K562 (cell line): Measurements from ENCODE around the gene AGMO. TPM values are rescaled to one million over a fixed set of nuclear protein-coding genes. Genes with fewer than 3 reads are reported as not detected.

Experiments used
- ATAC-seq: fragments of 200-7000 bp; cut with Tn5 transposase; 3 replicates; pipeline ENCODE4 v1.9.1; 2020; ENCODE audit warnings: moderate library complexity
- BruUV-seq: library from RNA; stranded (reverse); fragments of 400-500 nt; replicated peaks from 2 replicates; lab custom pipeline; 2021; lab: Mats Ljungman, UMichigan
- CTCF ChIA-PET: fragments of 300-600 bp; formaldehyde crosslinking; extraction: SDS; loops from one replicate; lab custom pipeline; 2021; ENCODE audit warnings: low intra/inter-chr PET ratio; lab: Yijun Ruan, JAX
- POLR2A ChIA-PET: fragments of 300-600, 350-650 bp; sonication (Branson Sonifier 250); formaldehyde crosslinking; extraction: SDS; loops from one replicate; lab custom pipeline; 2021; ENCODE audit warnings: antibody characterized with exemption, inconsistent platforms; lab: Yijun Ruan, JAX
- DNase-seq, 4 experiments: peaks; one replicate each; pipeline versions ENCODE4 v3.0.0 to v3.0.0-alpha.2; 2011 to 2018; ENCODE audit warnings: low spot score in 3 of 4, mixed read lengths in 3 of 4; ENCODE audit errors: extremely low read depth in 1 of 4
- FAIRE-seq: peaks from 2 replicates; lab custom pipeline; 2011; peaks lifted over from hg19 to GRCh38; lab: Jason Lieb, UNC
- H2AFZ ChIP-seq: 2 replicates; pipeline ENCODE4 v1.6.0; 2011; ENCODE audit warnings: low read depth, low read length, control low read depth, inconsistent platforms
- H3K27ac ChIP-seq: fragments of 200-600 bp; 3 replicates; pipeline ENCODE4 v1.8.0; 2011; ENCODE audit warnings: low read depth, mild to moderate bottlenecking, control low read depth, inconsistent platforms, low read length, moderate library complexity, mixed read lengths; ENCODE audit errors: extremely low read depth
- H3K27me3 ChIP-seq, 2 experiments: fragments of 300-600 bp in 1 of 2; 2 replicates in 1 of 2; 3 replicates in 1 of 2; pipeline versions ENCODE4 v1.6.0 to v1.8.0; 2011; ENCODE audit warnings: inconsistent platforms in 2 of 2, low read length in 2 of 2, mild to moderate bottlenecking in 1 of 2, mixed read lengths in 1 of 2, moderate library complexity in 1 of 2; ENCODE audit not compliant: control insufficient read depth in 2 of 2, insufficient read depth in 2 of 2
- H3K36me3 ChIP-seq: fragments of 300-600 bp; 3 replicates; pipeline ENCODE4 v1.8.0; 2011; ENCODE audit warnings: mild to moderate bottlenecking, low read length, inconsistent platforms; ENCODE audit not compliant: control insufficient read depth, insufficient read depth
- H3K4me1 ChIP-seq, 2 experiments: fragments of 200-600 bp in 1 of 2; replicated peaks in 1 of 2; 2 replicates in 1 of 2; 3 replicates in 1 of 2; pipeline versions ENCODE4 v1.5.1 to v1.8.0; 2011; ENCODE audit warnings: inconsistent platforms in 2 of 2, low read length in 2 of 2, mild to moderate bottlenecking in 1 of 2, mixed read lengths in 1 of 2, moderate library complexity in 1 of 2; ENCODE audit not compliant: control insufficient read depth in 2 of 2, insufficient read depth in 2 of 2
- H3K4me2 ChIP-seq: 2 replicates; pipeline ENCODE4 v1.6.1; 2011; ENCODE audit warnings: low read length, control low read depth, inconsistent platforms, mixed read lengths; ENCODE audit not compliant: insufficient read depth
- H3K4me3 ChIP-seq: fragments of 200-600 bp; sonication (generic), shearing (Covaris generic); 2 replicates; pipeline ENCODE4 v1.5.1; 2016; ENCODE audit warnings: control low read depth, inconsistent platforms
- H3K79me2 ChIP-seq: fragments of 200-600 bp; 3 replicates; pipeline ENCODE4 v1.8.0; 2011; ENCODE audit warnings: low read length, inconsistent platforms; ENCODE audit not compliant: control insufficient read depth, insufficient read depth
- H3K9ac ChIP-seq, 2 experiments: 2 replicates each; pipeline versions ENCODE4 v1.6.0 to v1.6.1; 2011; ENCODE audit warnings: low read depth in 2 of 2, low read length in 2 of 2, control low read depth in 1 of 2, inconsistent platforms in 1 of 2, mild to moderate bottlenecking in 1 of 2, mixed read lengths in 1 of 2; ENCODE audit not compliant: insufficient read depth in 1 of 2
- H3K9me1 ChIP-seq: one replicate; pipeline ENCODE4 v1.6.0; 2011; ENCODE audit warnings: inconsistent platforms, mild to moderate bottlenecking, low read length, moderate library complexity; ENCODE audit not compliant: control insufficient read depth, insufficient read depth
- H3K9me3 ChIP-seq: replicated peaks from 2 replicates; pipeline ENCODE4 v1.5.1; 2011; ENCODE audit warnings: low read depth, low read length, inconsistent platforms; ENCODE audit not compliant: control insufficient read depth, insufficient read depth
- H4K20me1 ChIP-seq: replicated peaks from 2 replicates; pipeline ENCODE4 v1.6.1; 2011; ENCODE audit warnings: low read length, inconsistent platforms, mixed read lengths; ENCODE audit not compliant: control insufficient read depth, insufficient read depth
- EP300 ChIP-seq: IDR thresholded peaks from 2 replicates; pipeline ENCODE4 v1.6.1; 2012; ENCODE audit warnings: low read length, improper control_type of control experiment
- ETV1 ChIP-seq: fragments of 450-650 bp; conservative IDR thresholded peaks from 2 replicates; pipeline ENCODE4 v1.6.1; 2016; ENCODE audit warnings: missing genetic modification characterization, control low read depth, low read depth, missing compliant biosample characterization
- EWSR1 ChIP-seq: fragments of 450-650 bp; IDR thresholded peaks from 2 replicates; pipeline ENCODE4 v1.6.1; 2018; ENCODE audit warnings: borderline replicate concordance, mild to moderate bottlenecking, low read depth, moderate library complexity; ENCODE audit not compliant: partially characterized antibody
- HDGF ChIP-seq: fragments of 450-650 bp; IDR thresholded peaks from 2 replicates; pipeline ENCODE4 v1.6.1; 2016
- MCM3 ChIP-seq: fragments of 450-650 bp; IDR thresholded peaks from 2 replicates; pipeline ENCODE4 v1.6.1; 2016
- MEF2A ChIP-seq: IDR thresholded peaks from 2 replicates; pipeline ENCODE4 v1.6.1; 2011; ENCODE audit warnings: low read depth, mild to moderate bottlenecking, low read length, moderate library complexity; ENCODE audit not compliant: control insufficient read depth
- MYBL2 ChIP-seq, 2 experiments: fragments of 450-650 bp in 1 of 2; sonication (generic) in 1 of 2; formaldehyde crosslinking in 1 of 2; IDR thresholded peaks; 2 replicates each; pipeline versions ENCODE4 v1.6.1 to v1.8.1; 2017 to 2022; ENCODE audit warnings: borderline replicate concordance in 1 of 2, inconsistent platforms in 1 of 2, low read depth in 1 of 2, mild to moderate bottlenecking in 1 of 2, missing genetic modification reagents in 1 of 2, moderate library complexity in 1 of 2
- NFE2 ChIP-seq: IDR thresholded peaks from 2 replicates; pipeline ENCODE4 v1.6.1; 2014; ENCODE audit warnings: antibody characterized with exemption, low read depth
- POLR2H ChIP-seq: IDR thresholded peaks from 2 replicates; pipeline ENCODE4 v1.6.1; 2016; ENCODE audit warnings: missing genetic modification characterization, low read depth, mild to moderate bottlenecking, control low read depth, missing compliant biosample characterization, moderate library complexity
- PTTG1 ChIP-seq: fragments of 450-650 bp; IDR thresholded peaks from 2 replicates; pipeline ENCODE4 v1.6.1; 2016; ENCODE audit warnings: low read depth, mild to moderate bottlenecking, missing genetic modification characterization, missing compliant biosample characterization
- RFX1 ChIP-seq: fragments of 450-650 bp; IDR thresholded peaks from 2 replicates; pipeline ENCODE4 v1.6.1; 2016; ENCODE audit warnings: mild to moderate bottlenecking, moderate library complexity
- SMAD1 ChIP-seq: fragments of 150-350 bp; IDR thresholded peaks from 2 replicates; pipeline ENCODE4 v1.6.1; 2014; ENCODE audit warnings: low read length, low read depth; ENCODE audit not compliant: partially characterized antibody
- SRSF9 ChIP-seq: fragments of 200-400 bp; formaldehyde crosslinking; IDR thresholded peaks from 2 replicates; pipeline ENCODE4 v1.6.1; 2017; ENCODE audit warnings: low read depth, low read length, borderline replicate concordance
- TFAM ChIP-seq: fragments of 250-450 bp; sonication (Bioruptor Pico); conservative IDR thresholded peaks from 2 replicates; pipeline ENCODE4 v1.5.0; 2021; ENCODE audit warnings: mild to moderate bottlenecking, moderate library complexity
- ZNF384 ChIP-seq: IDR thresholded peaks from 2 replicates; pipeline ENCODE4 v1.6.1; 2012; ENCODE audit warnings: low read depth, low read length, improper control_type of control experiment
- ZNF436 ChIP-seq: fragments of 250-450, 450-650 bp; sonication (Bioruptor Pico); formaldehyde crosslinking; IDR thresholded peaks from 2 replicates; pipeline ENCODE4 v1.7.0; 2020; ENCODE audit warnings: mild to moderate bottlenecking
- ZNF583 ChIP-seq: fragments of 250-450 bp; sonication (Bioruptor Pico); IDR thresholded peaks from 2 replicates; pipeline ENCODE4 v1.4.0; 2020
- WGBS: fragments of 100-300 bp; shearing (Covaris generic); methylation state at CpG from one replicate; pipeline ENCODE4 v1.1.6; 2016; ENCODE audit warnings: low coverage, mixed read lengths; ENCODE audit not compliant: insufficient coverage; ENCODE audit errors: missing lambda C conversion rate; 5-methylcytosine and 5-hydroxymethylcytosine counted together
- in situ Hi-C: fragments of 300-500 bp; cut with MboI; formaldehyde crosslinking; loops from 4 replicates; pipeline ENCODE4 v1.15.0; 2018; ENCODE audit warnings: inconsistent platforms, mixed read lengths
- intact Hi-C: fragments of 100-400 bp; cut with micrococcal nuclease; formaldehyde crosslinking; loops from 2 replicates; pipeline ENCODE4 v1.14.2; 2022
- polyA plus RNA-seq, 8 experiments: library from polyadenylated mRNA; depleted of rRNA in 4 of 8; stranded (reverse) in 5 of 8; unstranded in 3 of 8; fragments of >200 nt; fragmentation: Nextera tagmentation in 2 of 8; fragmentation: Illumina TruSeq in 1 of 8; extraction: Ambion mirVana in 2 of 8; extraction: Trizol in 1 of 8; gene quantifications; 2 replicates each; pipeline versions ENCODE4 v1.2.1 to v1.2.3, GENCODE V29; 2011 to 2014; ENCODE audit warnings: inconsistent platforms in 1 of 8, missing spikeins in 1 of 8
- total RNA-seq, 7 experiments: library from RNA; depleted of rRNA in 6 of 7; stranded (reverse); fragments of >200 nt in 6 of 7; fragmentation: Illumina TruSeq in 2 of 7; extraction: Trizol in 2 of 7; gene quantifications; 2 replicates each; pipeline versions ENCODE4 v1.2.1 to v1.2.3, GENCODE V29; 2011 to 2021; ENCODE audit warnings: low replicate concordance in 1 of 7

AGMO gene
- total and polyA plus RNA-seq, 9 of the 15 experiments (the other 6 are each of a cell fraction or from before 2014, with no cell fraction given), result 0.30 to 1.4 (median 0.69) TPM; not detected in 1

DNA sequence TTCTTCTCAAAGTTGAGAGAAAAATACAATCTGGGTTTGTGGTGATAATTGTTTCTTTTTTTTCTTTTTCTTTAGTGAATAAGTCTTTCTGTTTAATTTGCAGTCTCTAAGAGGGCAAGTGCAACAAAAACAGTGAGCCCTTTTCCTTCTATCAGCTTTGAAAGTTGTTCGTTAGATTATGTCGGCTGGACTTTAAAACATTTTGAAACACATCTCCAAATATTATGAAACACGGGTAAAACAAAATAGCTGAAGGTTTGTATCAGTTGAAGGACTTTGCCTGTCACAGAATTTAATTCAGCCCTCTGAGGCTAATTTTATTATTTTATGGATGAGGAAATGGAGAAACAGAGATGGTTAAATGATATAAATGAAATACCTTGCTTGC, 85.3 kb downstream of the AGMO start:
- no peaks in the 10 kb centered on the region for H3K9me1 ChIP-seq
- no peak overlapping the region for H3K4me2 ChIP-seq
- no peak overlapping the region for H3K27ac ChIP-seq
- intact Hi-C loops, result no loop called here
- no peak overlapping the region for H3K4me3 ChIP-seq
- POLR2A ChIA-PET, result no interaction called here
- TF ChIP-seq MCM3 (no peak), SMAD1 (no peak), HDGF (no peak), MYBL2 (IDR thresholded peaks at IDR 0.05; ENCODE audit: low read depth) (no peak), MYBL2 (CRISPR knock-in tag; IDR thresholded peaks at IDR 0.05; ENCODE audit: borderline replicate concordance) (no peak)
- TF ChIP-seq, all 486 proteins: peak for 0
- no peaks in the 10 kb centered on the region for H3K27me3 ChIP-seq
- H3K79me2 ChIP-seq, result no peaks in the 10 kb centered on the region
- ATAC-seq (no peak), DNase-seq (no peak), FAIRE-seq (no peak)
- BruUV-seq, result no TSS peak
- H3K4me1 ChIP-seq, result no peaks in the 10 kb centered on the region
- no peak overlapping the region for H2AFZ ChIP-seq
- H3K9ac ChIP-seq, result no peak overlapping the region
- WGBS, result 4% methylated on average over 3 of the region's 3 CpGs
- no peaks in the 10 kb centered on the region for H3K9me3 ChIP-seq
- in situ Hi-C loops, result no loop called here
- CTCF ChIA-PET, result interaction anchor here (0.6 kb wide), 2 partner anchors 12 to 48 kb away, joined by 3 read pairs; no protein-coding TSS in a partner anchor
- no peaks in the 10 kb centered on the region for H4K20me1 ChIP-seq
- H3K36me3 ChIP-seq, result no peaks in the 10 kb centered on the region

- no peaks in the 10 kb centered on the region for H3K36me3 ChIP-seq
- ChIA-PET CTCF (no interaction called here), POLR2A (interaction anchor here (0.7 kb wide), 1 partner anchor 225 kb away, joined by 3 read pairs; no protein-coding TSS in a partner anchor)
- no peak for ATAC-seq
- H3K4me2 ChIP-seq, result no peak overlapping the region
- WGBS, result under 1% methylated on average over 7 of the region's 7 CpGs
- H4K20me1 ChIP-seq, result no peaks in the 10 kb centered on the region
- H3K27ac ChIP-seq, result no peak overlapping the region
- no TSS peak for BruUV-seq
- DNase-seq, result no peak
- no peak overlapping the region for H2AFZ ChIP-seq
- H3K9me1 ChIP-seq, result no peaks in the 10 kb centered on the region
- no peak overlapping the region for H3K9ac ChIP-seq
- H3K4me3 ChIP-seq, result no peak overlapping the region
- H3K4me1 ChIP-seq, result no peaks in the 10 kb centered on the region
- in situ Hi-C loops, result no loop called here
- FAIRE-seq, result no peak
- no peaks in the 10 kb centered on the region for H3K27me3 ChIP-seq
- intact Hi-C loops, result no loop called here
- no peaks in the 10 kb centered on the region for H3K79me2 ChIP-seq
- no peaks in the 10 kb centered on the region for H3K9me3 ChIP-seq
- no peak for TF ChIP-seq SRSF9
- no peak for TF ChIP-seq NFE2
- TF ChIP-seq ETV1, result no peak
- no peak for TF ChIP-seq ZNF436 (CRISPR knock-in tag)
- TF ChIP-seq EP300, result no peak
- TF ChIP-seq ZNF384, result no peak
- TF ChIP-seq EWSR1, result no peak
- no peak for TF ChIP-seq POLR2H (tag)
- no peak for TF ChIP-seq MEF2A
- no peak for TF ChIP-seq TFAM (CRISPR knock-in tag)
- TF ChIP-seq PTTG1 (tag), result no peak
- TF ChIP-seq RFX1, result no peak
- TF ChIP-seq ZNF583 (CRISPR knock-in tag), result no peak
These were observed 85.8 kb downstream of the AGMO start for GRCh38 chr7:15475808-15476530.
